Jurkat, Clone E6-1 (cell line): Measurements from ENCODE around the gene SHC2.
"Not testable (repeated sequence)": the region's sequence is repeated elsewhere in the genome, so short reads cannot be mapped to it uniquely, and the experiment has no call there.

ENCODE experiments used
- DNase-seq: peaks from one replicate; pipeline ENCODE4 v3.0.0-alpha.2; 2011; ENCODE audit warnings: low read depth, low spot score
- H3K4me3 ChIP-seq: 2 replicates; pipeline ENCODE4 v1.5.1; 2011; ENCODE audit warnings: mild to moderate bottlenecking, low read length, control low read depth, moderate library complexity

SHC2 gene

DNA sequence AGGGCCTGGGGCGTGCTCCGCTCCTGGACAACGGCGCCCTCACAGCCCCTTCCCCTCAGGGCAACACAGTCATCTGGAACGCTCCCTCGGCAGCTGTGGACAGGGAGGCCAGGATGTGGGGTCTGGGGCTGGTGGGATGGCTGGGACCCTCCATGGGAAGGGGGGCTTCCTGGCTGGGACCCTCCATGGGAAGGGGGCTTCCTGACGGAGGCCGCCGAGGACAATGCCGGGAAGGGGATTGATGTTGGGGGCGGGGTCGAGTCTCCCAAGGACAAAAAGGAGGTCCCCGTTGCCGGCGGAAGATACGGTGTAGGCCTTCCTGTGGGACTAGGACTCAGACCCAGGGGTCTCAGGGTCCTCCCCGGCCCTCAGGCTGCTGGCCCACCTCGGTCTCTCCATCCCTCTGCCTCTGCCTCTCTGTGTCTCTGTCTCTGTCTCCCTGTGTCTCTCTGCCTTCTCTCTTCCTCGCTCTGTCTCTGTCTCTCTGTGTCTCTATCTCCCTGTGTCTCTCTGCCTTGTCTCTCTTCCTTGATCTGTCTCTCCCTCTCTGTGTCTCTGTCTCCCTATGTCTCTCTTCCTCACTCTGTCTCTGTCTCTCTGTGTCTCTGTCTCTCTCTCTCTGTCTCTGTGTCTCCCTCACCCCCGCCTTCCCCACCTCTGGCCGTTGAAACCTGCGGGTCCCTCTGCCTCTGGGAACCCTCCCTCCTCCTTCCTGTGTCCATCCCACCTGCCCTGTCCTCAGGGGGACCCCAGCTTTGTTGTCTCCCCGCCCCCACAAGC, 32.7 kb upstream of the SHC2 start:
- H3K4me3 ChIP-seq = no peak overlapping the region
- DNase-seq = no peak

DNA sequence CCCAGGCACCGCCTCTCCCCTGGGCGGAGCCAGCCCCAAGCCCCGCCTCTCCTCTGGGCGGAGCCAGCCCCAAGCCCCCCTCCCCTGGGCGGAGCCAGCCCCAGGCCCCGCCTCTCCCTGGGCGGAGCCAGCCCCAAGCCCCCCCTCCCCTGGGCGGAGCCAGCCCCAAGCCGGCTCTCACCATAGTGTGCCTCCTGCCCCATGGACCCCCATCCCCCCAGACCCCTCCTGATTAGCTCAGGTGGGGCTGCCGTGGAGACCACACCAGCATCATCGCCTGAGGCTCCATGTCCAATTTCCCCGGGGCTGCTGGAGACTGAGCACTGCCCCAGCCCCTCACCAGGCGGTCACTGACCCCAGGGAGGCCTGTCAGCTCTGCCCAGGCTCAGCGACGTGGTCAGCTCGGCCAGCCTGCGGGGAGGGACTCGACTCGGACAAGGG, 31.3 kb upstream of the SHC2 start:
- H3K4me3 ChIP-seq = no peak overlapping the region
- DNase-seq = no peak

DNA sequence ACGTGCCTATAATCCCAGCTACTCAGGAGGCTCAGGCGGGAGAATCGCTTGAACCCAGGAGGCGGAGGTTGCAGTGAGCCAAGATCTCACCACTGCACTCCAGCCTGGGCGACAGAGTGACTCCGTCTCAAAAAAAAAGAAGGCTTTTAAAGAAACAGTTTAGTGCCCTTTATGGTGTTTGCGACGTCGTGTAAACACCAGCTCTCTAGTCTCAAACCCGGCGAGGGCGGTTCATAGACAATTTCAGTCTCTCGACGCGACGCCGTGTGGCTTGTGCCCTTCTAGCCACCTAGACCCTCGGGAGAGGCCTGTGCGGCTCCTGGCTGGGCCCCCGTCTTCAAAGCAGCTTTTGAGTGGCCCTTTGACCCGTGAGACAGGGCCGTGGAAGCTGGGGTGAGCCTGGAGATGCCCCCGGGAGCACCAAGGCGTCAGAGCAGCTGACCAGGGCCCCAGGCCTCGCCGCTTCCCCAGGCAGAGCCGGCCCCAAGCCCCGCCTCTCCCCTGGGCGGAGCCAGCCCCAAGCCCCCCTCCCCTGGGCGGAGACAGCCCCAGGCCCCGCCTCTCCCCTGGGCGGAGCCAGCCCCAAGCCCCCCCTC, 30.4 kb upstream of the SHC2 start:
- no peak for DNase-seq

DNA sequence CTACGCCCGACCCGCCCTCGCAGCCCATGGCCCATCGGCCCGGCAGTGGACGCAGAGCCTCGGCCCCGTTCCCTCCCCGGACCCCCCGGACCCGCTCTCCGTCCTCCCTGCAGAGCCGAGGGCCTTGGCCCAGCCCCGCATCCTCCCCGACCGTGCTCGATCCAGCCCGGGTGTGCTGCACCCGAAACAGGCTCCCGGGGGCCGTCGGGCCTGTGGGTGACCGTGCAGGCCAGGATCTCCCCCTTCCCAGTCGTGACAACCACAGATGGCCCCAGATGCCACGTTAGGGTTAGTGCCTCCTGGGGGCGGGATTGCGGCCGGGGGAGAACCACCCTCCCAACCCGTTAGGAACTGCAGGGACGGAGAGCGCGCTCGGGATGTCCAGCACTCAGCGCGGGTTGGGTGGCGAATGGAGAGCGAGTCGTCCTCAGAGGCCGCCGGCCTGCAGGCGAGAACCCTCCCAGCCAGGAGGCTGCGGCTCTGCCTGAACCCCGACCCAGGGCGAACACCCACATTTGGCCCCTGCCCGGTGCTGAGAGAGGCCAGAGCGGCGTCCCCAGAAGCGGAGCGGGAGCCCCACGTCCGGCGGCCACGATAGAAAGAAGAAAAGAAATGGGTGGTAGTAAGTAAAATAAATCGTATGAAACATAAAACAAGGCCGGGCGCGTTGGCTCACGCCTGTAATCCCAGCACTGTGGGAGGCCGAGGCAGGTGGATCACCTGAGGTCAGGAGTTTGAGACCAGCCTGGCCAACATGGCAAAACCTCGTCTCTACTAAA, 28.8 kb upstream of the SHC2 start:
- no peak for DNase-seq
- H3K4me3 ChIP-seq = peak overlapping the region; percentile 75

More for the DNA sequence above, 30.4 kb upstream of the SHC2 start:
- no peak overlapping the region for H3K4me3 ChIP-seq

DNA sequence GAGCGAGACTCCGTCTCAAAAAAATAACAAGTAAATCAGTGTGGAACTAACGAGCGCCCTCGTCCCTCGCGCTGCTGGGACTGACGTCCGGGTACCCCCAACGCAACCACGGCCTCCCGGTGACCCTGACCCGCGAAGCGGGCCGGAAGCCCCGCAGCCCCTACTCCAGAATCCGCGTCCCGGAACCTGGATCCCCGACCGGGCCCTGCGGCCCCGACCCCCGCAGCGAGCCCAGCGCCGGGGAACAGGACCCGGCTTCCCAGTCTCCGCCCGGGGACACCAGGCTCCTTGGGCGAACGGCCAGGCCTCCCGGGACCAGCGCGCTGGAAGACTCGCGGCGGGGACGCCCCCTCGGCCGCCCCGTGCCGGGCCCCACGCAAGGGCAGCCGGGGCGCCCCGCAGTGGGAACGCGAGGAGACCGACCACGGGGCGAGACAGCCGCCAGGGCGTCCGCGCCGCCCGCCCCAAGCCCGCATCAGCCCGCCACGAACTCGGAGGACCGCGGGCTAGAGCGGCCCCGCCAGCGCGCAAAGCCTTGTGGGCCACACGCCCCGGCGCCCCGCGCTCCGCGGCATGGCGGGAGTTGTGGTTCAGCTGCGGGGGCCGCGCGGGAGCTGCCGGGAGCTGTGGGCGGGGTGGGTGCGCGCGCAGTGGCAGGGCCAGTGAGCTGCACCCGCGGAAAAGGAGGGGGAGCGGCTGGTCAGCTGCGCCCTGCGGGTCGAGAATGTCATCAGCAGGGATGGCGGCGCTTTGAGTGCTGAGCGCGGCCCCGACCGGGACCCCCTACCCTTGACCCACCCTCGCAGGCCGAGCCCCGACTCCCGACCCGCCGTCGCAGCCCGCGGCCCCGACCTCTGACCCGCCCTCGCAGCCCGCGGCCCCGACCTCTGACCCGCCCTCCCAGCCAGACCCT, 27.9 kb upstream of the SHC2 start:
- H3K4me3 ChIP-seq = peak overlapping the region; percentile 75
- peak; percentile 82 for DNase-seq

DNA sequence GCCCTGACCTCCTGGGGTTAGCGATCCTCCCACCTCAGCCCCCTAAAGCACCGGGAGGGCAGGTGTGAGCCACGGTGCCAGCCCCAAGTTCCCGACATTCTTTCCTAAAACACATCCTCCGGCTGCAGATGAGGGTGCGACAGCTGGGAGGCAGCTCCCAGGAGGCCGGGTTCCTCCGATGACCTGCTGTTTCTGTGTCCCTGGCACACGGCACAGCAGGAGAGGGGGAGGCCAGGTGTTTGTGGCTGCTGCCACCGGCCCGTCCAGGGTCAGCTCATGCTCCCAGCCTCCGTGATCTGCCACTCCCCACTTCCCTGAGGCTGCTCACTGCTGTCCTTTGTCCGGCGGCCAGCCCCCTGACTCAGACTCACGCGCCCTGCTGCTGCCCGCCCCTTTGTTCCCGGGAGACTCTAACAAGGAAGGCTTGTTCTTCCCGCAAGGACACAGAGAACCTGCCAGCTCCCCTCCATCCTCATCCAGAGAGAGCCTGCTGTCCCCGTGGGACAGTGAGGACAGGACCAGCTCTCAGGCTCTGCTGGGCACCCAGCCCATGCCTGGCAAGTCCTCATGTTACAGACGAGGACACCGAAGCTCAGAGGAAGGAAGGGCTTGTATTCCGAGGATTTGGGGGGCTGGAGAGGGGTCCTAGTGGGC, 24.9 kb upstream of the SHC2 start:
- DNase-seq = no peak
- no peak overlapping the region for H3K4me3 ChIP-seq

DNA sequence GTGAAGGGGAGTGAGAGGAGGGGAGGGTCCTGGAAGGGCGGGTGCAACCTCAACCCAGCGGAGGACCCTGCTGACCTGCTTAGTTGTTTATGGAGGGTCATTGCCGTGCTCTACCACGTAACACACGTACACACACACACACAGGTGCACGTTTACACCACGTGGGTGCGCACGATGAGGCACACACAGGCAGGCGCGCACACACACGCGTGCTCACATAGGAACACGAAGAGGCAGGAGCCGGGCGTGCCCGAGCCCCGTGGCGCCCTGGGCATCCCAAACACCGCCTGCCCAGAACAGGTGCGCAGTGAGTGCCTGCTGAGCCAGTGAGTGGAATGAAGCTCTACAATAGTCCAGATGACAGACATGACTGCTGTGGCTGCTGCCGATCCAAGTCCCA, 24.2 kb upstream of the SHC2 start:
- no peak for DNase-seq

DNA sequence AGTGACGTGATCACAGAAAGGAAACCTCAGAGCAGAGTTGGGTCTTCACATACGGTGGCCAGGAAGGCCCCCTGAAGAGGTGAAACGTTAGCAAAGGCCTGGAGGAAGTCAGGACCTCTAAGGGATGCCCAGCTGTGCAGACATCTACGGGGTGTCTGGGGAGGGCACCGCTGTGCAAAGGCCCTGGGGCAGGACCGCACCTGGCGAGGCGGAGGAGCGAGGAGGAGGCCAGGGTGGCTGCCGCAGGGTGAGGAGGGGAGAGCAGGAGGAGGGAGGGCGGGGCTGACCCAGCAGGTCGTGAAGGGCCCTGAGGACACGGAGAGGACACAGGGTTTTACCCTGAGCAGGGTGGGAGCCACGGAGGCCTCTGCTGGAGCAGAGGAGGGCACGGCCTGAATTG, 23.7 kb upstream of the SHC2 start:
- H3K4me3 ChIP-seq = no peak overlapping the region
- DNase-seq = no peak

More for the DNA sequence above, 24.2 kb upstream of the SHC2 start:
- no peak overlapping the region for H3K4me3 ChIP-seq

DNA sequence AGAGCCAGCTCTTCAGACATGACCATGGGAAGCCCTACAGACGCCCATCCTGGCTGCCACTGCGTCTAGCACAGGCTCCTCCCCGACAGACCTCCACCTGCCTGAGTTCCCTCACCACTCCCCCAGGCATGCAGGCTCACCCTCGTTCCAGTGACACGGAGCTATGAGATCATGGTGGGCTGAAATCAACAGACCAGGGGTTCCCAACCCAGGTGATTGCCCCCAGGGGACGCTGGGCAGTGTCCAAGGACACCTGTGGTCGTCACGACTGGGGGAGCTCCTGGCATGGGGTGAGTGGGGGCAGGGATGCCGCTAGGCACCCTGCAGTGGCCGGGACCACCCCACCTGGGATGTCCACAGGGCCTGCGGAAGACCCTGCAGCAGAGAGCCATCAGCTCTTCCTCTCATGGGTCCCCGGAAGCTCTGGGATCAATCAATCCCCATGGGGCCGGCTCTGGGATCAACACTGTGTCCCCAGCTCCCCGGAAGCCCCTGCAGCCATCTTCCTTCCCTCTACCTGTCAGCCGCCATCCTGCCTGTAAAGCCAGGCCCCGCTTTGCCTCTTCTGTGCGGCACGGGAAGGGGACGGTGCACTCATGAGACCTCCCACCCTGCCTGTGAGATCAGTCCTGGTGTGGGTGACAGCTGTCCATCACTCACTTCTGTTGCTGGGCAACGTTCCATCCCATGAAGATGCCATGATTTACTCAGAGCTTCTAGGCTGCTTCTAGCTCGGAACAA, 22.7 kb upstream of the SHC2 start:
- no peak overlapping the region for H3K4me3 ChIP-seq
- no peak for DNase-seq

DNA sequence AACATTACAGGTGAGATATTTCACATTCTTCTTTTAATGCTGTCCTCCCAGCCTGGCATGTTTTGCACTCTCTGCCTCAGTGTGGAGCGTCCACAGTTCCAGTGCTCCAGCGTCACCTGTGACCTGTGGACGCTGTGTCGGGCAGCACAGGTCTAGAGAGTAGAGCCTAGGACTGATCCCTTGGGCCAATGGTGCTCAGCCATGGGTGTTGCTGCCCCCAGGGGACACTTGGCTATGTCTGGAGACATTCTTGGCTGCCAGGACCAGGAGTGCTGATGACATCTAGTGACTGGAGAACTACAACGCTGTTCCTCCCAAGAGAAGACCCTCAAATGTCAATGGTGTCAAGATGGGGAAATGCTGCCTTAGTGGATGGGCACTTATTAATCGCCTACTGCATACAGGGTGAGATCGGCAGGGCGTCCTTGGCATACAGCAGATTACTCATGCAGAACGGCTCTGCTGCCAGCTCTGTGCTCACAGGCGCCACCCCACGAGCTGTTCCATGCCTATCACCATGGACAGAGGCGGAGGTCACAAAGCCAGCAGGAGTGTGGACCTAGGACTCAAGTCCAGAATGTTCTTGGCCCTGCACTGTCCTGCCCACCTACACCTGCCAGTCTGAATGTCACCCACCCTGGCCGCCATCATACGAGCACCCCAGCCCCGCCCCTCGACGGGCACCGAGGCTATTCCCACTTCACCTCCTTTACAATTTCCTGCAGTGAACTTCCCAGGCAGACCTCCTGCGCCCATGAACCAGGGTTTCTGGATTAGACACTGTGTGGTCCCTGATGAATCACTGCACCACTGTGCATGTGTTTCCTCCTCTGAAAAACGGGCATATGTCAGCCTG, 21.6 kb upstream of the SHC2 start:
- no peak overlapping the region for H3K4me3 ChIP-seq

DNA sequence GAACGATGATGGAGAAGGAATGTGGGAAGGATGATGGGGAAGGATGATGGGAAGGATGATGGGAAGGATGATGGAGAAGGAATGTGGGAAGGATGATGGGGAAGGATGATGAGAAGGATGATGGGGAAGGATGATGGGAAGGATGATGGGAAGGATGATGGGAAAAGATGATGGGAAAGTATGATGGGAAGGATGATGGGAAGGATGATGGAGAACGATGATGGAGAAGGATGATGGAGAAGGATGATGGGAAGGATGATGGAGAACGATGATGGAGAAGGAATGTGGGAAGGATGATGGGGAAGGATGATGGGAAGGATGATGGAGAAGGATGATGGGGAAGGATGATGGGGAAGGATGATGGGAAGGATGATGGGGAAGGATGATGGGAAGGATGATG, 20.3 kb upstream of the SHC2 start:
- not testable (repeated sequence) for DNase-seq, H3K4me3 ChIP-seq

More for the DNA sequence above, 21.6 kb upstream of the SHC2 start:
- DNase-seq = no peak

DNA sequence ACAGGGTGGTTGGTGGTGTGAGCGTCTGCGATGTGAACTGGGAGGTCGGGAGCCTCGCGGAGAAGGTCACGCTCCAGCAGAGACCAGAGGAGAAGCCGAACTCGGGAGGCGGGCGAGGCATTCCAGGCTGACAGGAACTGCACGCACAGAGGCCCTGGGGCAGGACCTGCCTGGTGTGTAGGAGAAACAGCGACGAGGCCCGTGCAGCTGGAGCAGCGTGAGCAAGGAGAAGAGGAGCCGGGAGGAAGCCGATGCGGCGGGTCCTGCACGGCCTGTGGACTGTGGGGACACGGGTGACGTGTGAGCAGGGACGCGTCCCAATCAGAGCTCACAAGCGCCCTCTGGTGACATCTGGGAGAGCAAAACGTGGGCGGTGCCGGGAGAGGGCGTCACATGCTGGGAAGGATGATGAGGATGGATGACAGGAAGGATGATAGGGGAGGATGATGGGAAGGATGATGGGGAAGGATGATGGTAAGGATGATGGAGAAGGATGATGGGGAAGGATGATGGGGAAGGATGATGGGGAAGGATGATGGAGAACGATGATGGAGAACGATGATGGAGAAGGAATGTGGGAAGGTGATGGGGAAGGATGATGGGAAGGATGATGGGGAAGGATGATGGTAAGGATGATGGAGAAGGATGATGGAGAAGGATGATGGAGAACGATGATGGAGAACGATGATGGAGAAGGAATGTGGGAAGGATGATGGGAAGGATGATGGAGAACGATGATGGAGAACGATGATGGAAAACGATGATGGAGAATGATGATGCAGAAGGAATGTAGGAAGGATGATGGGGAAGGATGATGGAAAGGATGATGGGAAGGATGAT, 19.4 kb upstream of the SHC2 start:
- DNase-seq = no peak

DNA sequence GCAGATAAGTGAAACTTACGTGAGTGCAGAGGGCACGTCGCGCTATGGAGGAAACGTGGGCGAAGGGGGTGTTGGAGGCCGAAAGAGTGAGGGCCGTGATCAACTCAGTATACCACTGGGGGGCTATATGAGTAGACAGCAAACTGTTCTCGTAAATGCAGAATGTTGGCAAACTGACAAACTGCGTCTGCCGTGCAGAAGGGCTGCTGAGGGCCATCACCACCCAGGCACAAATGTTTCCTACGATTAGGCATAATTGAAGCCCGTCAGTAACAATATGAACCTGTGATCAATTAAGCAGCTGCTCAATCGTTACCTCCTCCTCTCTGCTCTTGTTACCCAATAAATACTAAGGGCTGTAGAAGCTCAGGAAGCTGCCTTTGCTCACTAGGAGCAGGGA, 18.1 kb upstream of the SHC2 start:
- no peak overlapping the region for H3K4me3 ChIP-seq
- no peak for DNase-seq

More for the DNA sequence above, 19.4 kb upstream of the SHC2 start:
- no peak overlapping the region for H3K4me3 ChIP-seq

DNA sequence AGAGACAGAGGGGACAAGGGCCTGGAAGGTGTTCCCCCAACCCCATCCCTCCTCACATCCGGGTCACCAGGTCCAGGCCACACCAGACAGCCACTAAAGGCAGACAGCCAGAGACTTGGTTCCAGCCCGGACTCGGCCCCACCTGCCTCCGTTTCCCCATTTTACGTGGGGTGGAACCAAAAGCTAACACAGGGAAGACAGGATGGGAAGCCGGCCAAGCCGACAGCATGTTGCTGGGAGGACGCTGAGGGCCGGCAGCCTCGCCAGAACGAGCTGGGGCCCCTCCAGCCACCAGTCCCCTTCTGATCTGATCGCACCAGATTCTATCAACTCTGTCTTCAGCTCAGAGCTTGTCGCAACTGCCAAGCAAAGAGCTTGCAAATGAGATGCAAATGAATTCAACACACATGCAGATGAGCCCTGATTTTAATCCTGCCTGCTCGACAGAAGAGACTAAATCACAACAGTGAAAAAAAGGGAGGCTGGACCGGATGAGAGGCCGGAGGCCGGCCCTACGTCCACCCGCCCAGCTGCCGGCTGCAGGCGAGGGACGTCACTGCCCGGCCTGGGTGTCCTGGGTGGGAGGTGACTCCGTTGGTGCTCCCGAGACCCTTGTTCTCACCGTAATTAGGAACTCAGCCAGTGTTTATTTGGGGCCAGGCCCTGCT, 17.5 kb upstream of the SHC2 start:
- DNase-seq = no peak
- no peak overlapping the region for H3K4me3 ChIP-seq

DNA sequence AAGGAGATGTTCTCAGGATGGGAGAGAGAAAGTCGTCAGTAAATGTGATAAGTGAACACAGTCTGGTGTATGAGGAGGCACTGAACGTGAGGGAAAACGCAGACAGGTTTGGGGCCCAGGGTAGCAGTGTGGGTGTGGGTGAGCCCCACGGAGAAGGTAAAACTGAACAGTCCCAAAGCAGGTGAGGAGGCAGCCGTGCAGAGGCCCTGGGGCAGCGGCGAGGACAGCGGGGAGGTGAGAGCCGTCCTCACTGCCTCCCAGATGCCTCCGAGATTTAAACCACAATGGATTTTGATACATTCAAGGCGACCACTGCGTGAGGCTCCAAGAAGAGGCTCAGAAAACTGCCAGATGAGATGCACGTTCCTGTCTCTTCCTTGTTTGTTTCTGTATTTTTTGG, 14.5 kb upstream of the SHC2 start:
- H3K4me3 ChIP-seq = no peak overlapping the region
- DNase-seq = no peak
